Measurements from ENCODE around the gene SORBS2.

DNA sequence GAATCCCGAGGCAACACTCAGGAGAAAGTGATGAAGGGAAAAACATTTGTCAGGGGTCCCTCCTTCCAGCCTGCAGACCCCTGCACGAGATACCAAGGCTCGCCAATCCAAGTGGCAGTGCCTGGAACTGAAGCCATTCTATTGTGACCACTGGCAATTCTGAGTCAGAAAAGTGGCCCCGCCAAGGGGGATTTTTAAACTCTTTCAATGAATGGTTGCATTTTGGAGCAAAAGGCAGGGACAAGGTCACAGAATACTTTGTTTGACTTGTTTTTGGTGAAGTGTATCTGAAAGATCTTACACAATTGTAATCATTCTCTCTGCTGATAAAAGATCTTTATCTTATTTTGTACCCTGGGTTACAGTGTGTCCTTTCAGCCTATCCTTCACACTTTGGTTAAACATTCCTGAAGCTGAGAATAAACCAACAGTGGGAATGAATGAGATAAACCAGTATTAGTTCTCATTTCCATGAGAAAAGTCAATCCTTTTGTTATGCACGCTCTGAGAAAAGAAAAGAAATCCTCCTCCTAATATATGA lies 160.8 kb downstream of the SORBS2 start:
- TF ChIP-seq CTCF (IDR thresholded peaks at IDR 0.05) = no peak
- no peak for TF ChIP-seq SIN3A (IDR thresholded peaks at IDR 0.05; ENCODE audit: borderline replicate concordance, insufficient read depth, low read depth, low read length)
